A673 (cell line): ENCODE measurements around the gene SNED1.

Source experiments
- CTCF ChIP-seq: fragments of 300-800, 200-600 bp; sonication (generic); conservative IDR thresholded peaks from 2 replicates; pipeline ENCODE4 v1.5.1; 2017; ENCODE audit warnings: low read depth, mild to moderate bottlenecking, antibody characterized with exemption, low read length, moderate library complexity, mixed read lengths
- EZH2 ChIP-seq: fragments of 200-600 bp; sonication (generic); IDR thresholded peaks from 2 replicates; pipeline ENCODE4 v1.6.1; 2017; ENCODE audit warnings: borderline replicate concordance, low read depth, mild to moderate bottlenecking, mixed read lengths, antibody characterized with exemption, low read length; ENCODE audit not compliant: poor library complexity, severe bottlenecking

GRCh38 chr2:240992572-240993291 is 5.7 kb upstream of the SNED1 start:
- TF ChIP-seq CTCF: no peak
- TF ChIP-seq EZH2: no peak
